Transverse colon (tissue), 4 donors: ENCODE measurements around the gene SCYGR2. TPM values are rescaled to one million over a fixed set of nuclear protein-coding genes. Genes with fewer than 3 reads are reported as not detected.

Experiments
- DNase-seq: peaks from one replicate; pipeline ENCODE4 v3.0.0-alpha.2; 2019
- H3K27ac ChIP-seq, 4 donors: fragments of 200-600 bp; sonication (generic); 2 replicates each; pipeline ENCODE4 v1.5.1; 2016 to 2018; ENCODE audit warnings: inconsistent platforms in 4 of 4
- H3K27me3 ChIP-seq: fragments of 200-600 bp; sonication (generic); 2 replicates; pipeline ENCODE4 v1.5.1; 2017; ENCODE audit warnings: inconsistent platforms
- H3K36me3 ChIP-seq, 4 donors: fragments of 200-600 bp; sonication (generic); 2 replicates each; pipeline ENCODE4 v1.5.1; 2017 to 2019; ENCODE audit warnings: inconsistent platforms in 4 of 4
- H3K4me1 ChIP-seq, 4 donors: fragments of 200-600 bp; sonication (generic); 2 replicates each; pipeline ENCODE4 v1.5.1; 2017 to 2020; ENCODE audit warnings: inconsistent platforms in 4 of 4
- H3K4me3 ChIP-seq, 4 donors: fragments of 200-600 bp; sonication (generic); 1 replicate in 1 of 4; 2 replicates in 3 of 4; pipeline versions ENCODE4 v1.5.1 to v1.6.1; 2017 to 2019; ENCODE audit warnings: inconsistent platforms in 4 of 4
- H3K9me3 ChIP-seq, 2 donors: fragments of 200-600 bp; sonication (generic); 2 replicates each; pipeline ENCODE4 v1.5.1; 2017 to 2019; ENCODE audit warnings: inconsistent platforms in 2 of 2
- EP300 ChIP-seq: sonication (generic); formaldehyde crosslinking; IDR thresholded peaks from one replicate; pipeline ENCODE4 v1.6.1; 2017; ENCODE audit warnings: antibody characterized with exemption, low read depth
- POLR2A ChIP-seq: fragments of 450-650 bp; IDR thresholded peaks from one replicate; pipeline ENCODE4 v1.6.1; 2016; ENCODE audit warnings: antibody characterized with exemption, mild to moderate bottlenecking, moderate library complexity
- POLR2AphosphoS5 ChIP-seq, 3 donors: sonication (generic); formaldehyde crosslinking; IDR thresholded peaks; one replicate each; pipeline ENCODE4 v1.6.1; 2016; ENCODE audit warnings: antibody characterized with exemption in 3 of 3
- WGBS, 2 donors: methylation state at CpG; one replicate each; pipeline ENCODE4 v1.1.5; 2018; ENCODE audit warnings: low coverage in 1 of 2; 5-methylcytosine and 5-hydroxymethylcytosine counted together
- in situ Hi-C, 4 donors: fragments of 200-750 bp; cut with MboI; loops; one replicate each; pipeline versions ENCODE4 v1.15.0 to v1.15.1; 2017; ENCODE audit warnings: low sequenced_read_pairs in 3 of 4, low pct_ligation_motif_present in 1 of 4, low pct_unique_long_range_greater_than_20kb in 1 of 4
- intact Hi-C: fragments of 100-400 bp; cut with DNase I; formaldehyde crosslinking; loops from one replicate; pipeline ENCODE4 v1.15.1; 2023; ENCODE audit warnings: low total_unique reads
- total RNA-seq, 4 donors: library from RNA; depleted of rRNA; stranded (reverse); fragments of >200 nt; gene quantifications; one replicate each; pipeline ENCODE4 v1.1.0, GENCODE V29; 2016
- TF ChIP-seq, protein P1 (sequence below), 5 experiments: fragments of 200-600 bp in 3 of 5; fragments of 450-650 bp in 2 of 5; sonication (generic) in 3 of 5; IDR thresholded peaks; 1 replicate in 2 of 5; 2 replicates in 3 of 5; pipeline ENCODE4 v1.5.1; 2016 to 2017; ENCODE audit warnings: antibody characterized with exemption in 5 of 5, inconsistent platforms in 3 of 5, mild to moderate bottlenecking in 2 of 5, moderate library complexity in 1 of 5

SCYGR2 gene
- total RNA-seq, 4 donors from 2014 or later = not detected

GRCh38 chr2:227597036-227597435 lies 1.7 kb upstream of the SCYGR2 start:
- in situ Hi-C loops (no loop called here), intact Hi-C loops (no loop called here)
- H3K4me3 ChIP-seq = no peak overlapping the region
- H3K27me3 ChIP-seq = no peaks in the 10 kb centered on the region
- TF ChIP-seq POLR2AphosphoS5 (IDR thresholded peaks at IDR 0.05) = no peak
- no peak for TF ChIP-seq EP300
- TF ChIP-seq POLR2A = no peak
- TF ChIP-seq, protein P1, sequence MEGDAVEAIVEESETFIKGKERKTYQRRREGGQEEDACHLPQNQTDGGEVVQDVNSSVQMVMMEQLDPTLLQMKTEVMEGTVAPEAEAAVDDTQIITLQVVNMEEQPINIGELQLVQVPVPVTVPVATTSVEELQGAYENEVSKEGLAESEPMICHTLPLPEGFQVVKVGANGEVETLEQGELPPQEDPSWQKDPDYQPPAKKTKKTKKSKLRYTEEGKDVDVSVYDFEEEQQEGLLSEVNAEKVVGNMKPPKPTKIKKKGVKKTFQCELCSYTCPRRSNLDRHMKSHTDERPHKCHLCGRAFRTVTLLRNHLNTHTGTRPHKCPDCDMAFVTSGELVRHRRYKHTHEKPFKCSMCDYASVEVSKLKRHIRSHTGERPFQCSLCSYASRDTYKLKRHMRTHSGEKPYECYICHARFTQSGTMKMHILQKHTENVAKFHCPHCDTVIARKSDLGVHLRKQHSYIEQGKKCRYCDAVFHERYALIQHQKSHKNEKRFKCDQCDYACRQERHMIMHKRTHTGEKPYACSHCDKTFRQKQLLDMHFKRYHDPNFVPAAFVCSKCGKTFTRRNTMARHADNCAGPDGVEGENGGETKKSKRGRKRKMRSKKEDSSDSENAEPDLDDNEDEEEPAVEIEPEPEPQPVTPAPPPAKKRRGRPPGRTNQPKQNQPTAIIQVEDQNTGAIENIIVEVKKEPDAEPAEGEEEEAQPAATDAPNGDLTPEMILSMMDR (IDR thresholded peaks at IDR 0.05) = no peak
- H3K27ac ChIP-seq = no peak overlapping the region
- no peaks in the 10 kb centered on the region for H3K9me3 ChIP-seq
- H3K4me1 ChIP-seq = peaks cover 0 to 4% (median 0%) of the 10 kb centered on the region in 4 donors
- H3K36me3 ChIP-seq = no peaks in the 10 kb centered on the region
- DNase-seq = no peak

DNA sequence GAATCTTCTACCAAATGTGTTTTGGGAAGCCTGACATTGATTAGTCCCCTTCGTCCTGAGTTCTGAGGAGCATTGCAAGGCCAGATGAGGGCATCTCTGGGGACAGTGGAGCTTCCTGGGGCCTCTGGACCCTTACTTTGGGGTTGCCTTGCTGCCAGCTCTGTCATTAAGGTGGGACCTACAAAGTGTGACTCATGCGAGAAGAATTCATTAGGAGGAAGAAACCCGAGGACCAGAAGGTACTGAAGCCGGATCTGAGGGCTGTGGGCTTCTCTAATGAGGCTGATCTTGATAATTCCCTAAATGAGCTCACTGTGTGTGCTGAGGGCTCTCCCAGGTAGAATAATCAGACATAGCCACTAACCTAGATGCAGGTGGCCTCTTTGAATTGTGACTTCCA lies 695 bp upstream of the SCYGR2 start:
- H3K9me3 ChIP-seq = no peaks in the 10 kb centered on the region
- DNase-seq = no peak
- H3K27ac ChIP-seq = no peak overlapping the region
- TF ChIP-seq POLR2A (no peak), EP300 (no peak), POLR2AphosphoS5 (IDR thresholded peaks at IDR 0.05) (no peak)
- TF ChIP-seq, protein P1 (IDR thresholded peaks at IDR 0.05) = no peak
- no peaks in the 10 kb centered on the region for H3K36me3 ChIP-seq
- in situ Hi-C loops (no loop called here), intact Hi-C loops (no loop called here)
- WGBS, 2 donors = 85 to 100% methylated on average over 1 to 4 of the region's 4 CpGs
- H3K4me3 ChIP-seq = no peak overlapping the region
- H3K4me1 ChIP-seq = peaks cover 0 to 4% (median 0%) of the 10 kb centered on the region in 4 donors
- H3K27me3 ChIP-seq = no peaks in the 10 kb centered on the region

DNA sequence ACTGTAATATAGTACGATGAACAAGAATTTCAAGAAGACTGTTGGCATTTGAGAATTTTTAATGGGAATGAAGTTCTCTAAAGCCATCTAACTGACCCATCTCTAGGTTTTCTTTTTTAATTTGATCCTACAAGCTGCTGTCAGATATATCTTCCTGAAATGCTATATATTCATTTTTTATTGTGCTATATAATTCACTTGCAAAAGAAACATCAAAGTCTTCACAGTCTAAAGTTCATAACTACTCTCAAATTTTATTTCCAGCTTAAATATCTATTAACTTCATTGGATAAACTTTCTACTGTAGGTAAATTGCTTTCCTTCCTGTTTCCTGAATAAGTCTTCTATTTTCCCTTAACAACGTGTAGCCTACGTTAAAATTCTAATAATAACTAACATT lies 3.7 kb downstream of the SCYGR2 start:
- Histone ChIP-seq H3K36me3 (no peaks in the 10 kb centered on the region), H3K4me1 (peaks cover 0 to 4% (median 0%) of the 10 kb centered on the region in 4 donors), H3K9me3 (no peaks in the 10 kb centered on the region), H3K27ac (no peak overlapping the region), H3K27me3 (no peaks in the 10 kb centered on the region), H3K4me3 (no peak overlapping the region)
- WGBS, 2 donors = 40 to 66% methylated on average over 3 of the region's 3 CpGs
- intact Hi-C loops (no loop called here), in situ Hi-C loops (no loop called here)
- TF ChIP-seq POLR2A = no peak
- TF ChIP-seq EP300 = no peak
- no peak for DNase-seq

- H3K4me1 ChIP-seq = peaks cover 0 to 3% (median under 1%) of the 10 kb centered on the region in 4 donors
- WGBS, 2 donors = 81 to 90% methylated on average over 1 of the region's 1 CpG
- intact Hi-C loops = no loop called here
- H3K9me3 ChIP-seq = no peaks in the 10 kb centered on the region
- in situ Hi-C loops = no loop called here
- H3K36me3 ChIP-seq = no peaks in the 10 kb centered on the region
- no peak overlapping the region for H3K4me3 ChIP-seq
- no peak overlapping the region for H3K27ac ChIP-seq
- no peak for TF ChIP-seq POLR2A
- TF ChIP-seq EP300 = no peak
- TF ChIP-seq POLR2AphosphoS5 (IDR thresholded peaks at IDR 0.05) = no peak
- TF ChIP-seq, protein P1 (IDR thresholded peaks at IDR 0.05) = no peak
- DNase-seq = no peak
- no peaks in the 10 kb centered on the region for H3K27me3 ChIP-seq
Measured at GRCh38 chr2:227606476-227606875, 7.8 kb downstream of the SCYGR2 start.

DNA sequence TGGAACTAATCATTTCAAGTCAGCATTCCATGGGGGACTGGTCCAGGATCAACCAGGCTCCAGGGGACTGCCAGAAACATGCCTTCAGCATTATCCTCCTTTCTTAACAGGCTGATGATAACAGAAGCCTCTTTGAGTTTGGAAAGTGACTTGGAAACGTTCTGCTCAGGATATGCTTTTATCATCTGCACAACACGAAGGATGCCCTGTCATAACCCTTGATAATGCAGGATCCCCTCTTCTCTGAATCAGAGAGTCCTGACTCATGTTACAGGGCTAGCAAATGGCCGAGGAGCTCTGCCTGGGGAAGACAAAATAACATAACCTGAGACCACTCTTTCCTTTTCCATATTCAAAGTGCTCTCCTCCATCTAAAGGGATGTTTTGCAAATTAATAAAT lies 9.2 kb downstream of the SCYGR2 start:
- Histone ChIP-seq H3K36me3 (no peaks in the 10 kb centered on the region), H3K27me3 (no peaks in the 10 kb centered on the region), H3K9me3 (no peaks in the 10 kb centered on the region), H3K4me1 (peaks cover 0 to 3% (median 0%) of the 10 kb centered on the region in 4 donors), H3K27ac (no peak overlapping the region), H3K4me3 (no peak overlapping the region)
- intact Hi-C loops (no loop called here), in situ Hi-C loops (no loop called here)
- TF ChIP-seq POLR2AphosphoS5 (IDR thresholded peaks at IDR 0.05) (no peak), POLR2A (no peak), EP300 (no peak)
- TF ChIP-seq, protein P1 (IDR thresholded peaks at IDR 0.05) = no peak
- DNase-seq = no peak
- 71 to 75% methylated on average over 3 of the region's 3 CpGs for WGBS, 2 donors
